ENCODE data around the gene YWHAH. TPM values are rescaled to one million over a fixed set of nuclear protein-coding genes. Genes with fewer than 3 reads are reported as not detected.

The YWHAH gene
- total RNA-seq, 2 experiments from 2014 or later, result 24.4 to 26.1 TPM

GRCh38 chr22:31962387-31963125, 18.2 kb downstream of the YWHAH start:
- Histone ChIP-seq H3K27ac (ENCODE audit: low read depth in 1 of 2, low read length in 2 of 2) (no peak overlapping the region), H3K4me1 (ENCODE audit: insufficient read depth, low read length) (peaks cover 22% of the 10 kb centered on the region), H3K9me3 (ENCODE audit: control insufficient read depth in 1 of 2, insufficient read depth in 1 of 2, low read length in 2 of 2) (no peaks in the 10 kb centered on the region), H3K36me3 (ENCODE audit: insufficient read depth, low read length) (no peaks in the 10 kb centered on the region), H3K27me3 (ENCODE audit: control insufficient read depth in 1 of 2, insufficient read depth in 2 of 2, low read length in 2 of 2) (no peaks in the 10 kb centered on the region), H3K4me3 (ENCODE audit: low read length) (no peak overlapping the region)
- Mint-ChIP-seq H3K27me3 (no peaks in the 10 kb centered on the region), H3K36me3 (ENCODE audit: low read depth) (peaks cover 4% of the 10 kb centered on the region), H3K4me1 (ENCODE audit: low read depth) (peaks cover 23% of the 10 kb centered on the region), H3K27ac (no peak overlapping the region), H3K4me3 (no peak overlapping the region), H3K9me3 (no peaks in the 10 kb centered on the region)
- intact Hi-C loops (cut with DNase I, micrococcal nuclease), result no loop called here
- TF ChIP-seq CTCF (IDR thresholded peaks at IDR 0.05), result no peak
- CTCF ChIA-PET, result interaction anchor here (7.2 kb wide), 1 partner anchor 8 kb away, joined by 42 read pairs; no protein-coding TSS in a partner anchor
- POLR2A ChIA-PET, result interaction anchor here (1.2 kb wide), 1 partner anchor 17 kb away, joined by 3 read pairs; no protein-coding TSS in a partner anchor
- ATAC-seq (ENCODE audit: poor library complexity) (no peak), DNase-seq (no peak)

DNA sequence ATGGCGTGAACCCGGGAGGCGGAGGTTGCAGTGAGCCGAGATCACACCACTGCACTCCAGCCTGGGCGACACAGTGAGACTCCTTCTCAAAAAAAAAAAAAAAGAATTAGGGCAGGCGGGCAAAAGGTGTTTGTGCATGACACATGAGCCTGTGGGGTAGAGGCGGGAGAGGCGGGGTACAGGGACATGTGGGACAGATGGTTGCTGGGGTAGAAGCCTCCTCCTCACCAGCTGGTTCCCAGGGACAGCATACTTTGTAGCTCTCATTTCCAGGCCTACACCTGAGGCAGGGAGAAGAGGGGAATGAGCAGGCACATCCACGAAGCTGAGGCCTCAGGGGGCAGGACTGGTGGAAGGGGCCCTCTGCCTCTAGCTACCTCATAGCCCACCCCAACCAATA, 23.7 kb downstream of the YWHAH start:
- Histone ChIP-seq H3K27ac (ENCODE audit: low read depth in 1 of 2, low read length in 2 of 2) (no peak overlapping the region), H3K4me3 (ENCODE audit: low read length) (no peak overlapping the region), H3K4me1 (ENCODE audit: insufficient read depth, low read length) (peaks cover 20% of the 10 kb centered on the region), H3K27me3 (ENCODE audit: control insufficient read depth in 1 of 2, insufficient read depth in 2 of 2, low read length in 2 of 2) (no peaks in the 10 kb centered on the region), H3K36me3 (ENCODE audit: insufficient read depth, low read length) (no peaks in the 10 kb centered on the region), H3K9me3 (ENCODE audit: control insufficient read depth in 1 of 2, insufficient read depth in 1 of 2, low read length in 2 of 2) (no peaks in the 10 kb centered on the region)
- no peak for TF ChIP-seq CTCF (IDR thresholded peaks at IDR 0.05)
- no peaks in the 10 kb centered on the region for H3K27me3 Mint-ChIP-seq
- H3K4me3 Mint-ChIP-seq, result no peak overlapping the region
- no peaks in the 10 kb centered on the region for H3K9me3 Mint-ChIP-seq
- H3K36me3 Mint-ChIP-seq (ENCODE audit: low read depth), result no peaks in the 10 kb centered on the region
- ChIA-PET CTCF (no interaction called here), POLR2A (no interaction called here)
- DNase-seq (no peak), ATAC-seq (ENCODE audit: poor library complexity) (no peak)
- peaks cover 13% of the 10 kb centered on the region for H3K4me1 Mint-ChIP-seq (ENCODE audit: low read depth)
- intact Hi-C loops (cut with DNase I, micrococcal nuclease), result no loop called here
- H3K27ac Mint-ChIP-seq, result no peak overlapping the region

- Mint-ChIP-seq H3K27ac (peak overlapping the region; percentile 3), H3K4me1 (ENCODE audit: low read depth) (peaks cover 13% of the 10 kb centered on the region), H3K36me3 (ENCODE audit: low read depth) (no peaks in the 10 kb centered on the region), H3K9me3 (no peaks in the 10 kb centered on the region), H3K27me3 (no peaks in the 10 kb centered on the region), H3K4me3 (peak overlapping the region; percentile 82)
- no peak overlapping the region for H3K27ac ChIP-seq (ENCODE audit: low read depth in 1 of 2, low read length in 2 of 2)
- ATAC-seq (ENCODE audit: poor library complexity) (peak; percentile 76), DNase-seq (peak; percentile 45 to 87 (median 58))
- TF ChIP-seq CTCF (IDR thresholded peaks at IDR 0.05), result no peak
- no peaks in the 10 kb centered on the region for H3K9me3 ChIP-seq (ENCODE audit: control insufficient read depth in 1 of 2, insufficient read depth in 1 of 2, low read length in 2 of 2)
- no peaks in the 10 kb centered on the region for H3K36me3 ChIP-seq (ENCODE audit: insufficient read depth, low read length)
- H3K4me3 ChIP-seq (ENCODE audit: low read length), result peak overlapping the region; percentile 56
- H3K27me3 ChIP-seq (ENCODE audit: control insufficient read depth in 1 of 2, insufficient read depth in 2 of 2, low read length in 2 of 2), result no peaks in the 10 kb centered on the region
- ChIA-PET POLR2A (interaction anchor here (0.9 to 1.7 kb wide), 7 partner anchors 10 to 308 kb away, joined by 3 to 6 read pairs (median 4); partner anchors contain the start of gene PISD), CTCF (interaction anchor here (0.6 to 2.5 kb wide), 27 partner anchors 10 to 505 kb away, joined by 3 to 42 read pairs (median 5); partner anchors contain the start of genes DEPDC5, FBXO7 and PISD)
- H3K4me1 ChIP-seq (ENCODE audit: insufficient read depth, low read length), result peaks cover 20% of the 10 kb centered on the region
- intact Hi-C loops (cut with DNase I, micrococcal nuclease), result loop anchor here (1.0 to 10.0 kb wide), 8 partner anchors 25 to 825 kb away; partner anchors contain the start of genes YWHAH (in 2 of the 2), DEPDC5 (in 1 of the 2), PISD (in 1 of the 2) and PRR14L (in 1 of the 2)
Measured at GRCh38 chr22:31969789-31970489, 25.6 kb downstream of the YWHAH start.

Measured in CD4-positive, alpha-beta T cell (primary cell).